Measurements from ENCODE around the gene PPP1R13B. TPM values are rescaled to one million over a fixed set of nuclear protein-coding genes. Genes with fewer than 3 reads are reported as not detected.

PPP1R13B gene
- polyA plus RNA-seq, 3 donors: 28.4 to 30.9 (median 29.4) TPM

GRCh38 chr14:103690332-103690731 is 157.0 kb downstream of the PPP1R13B start:
- DNase-seq (ENCODE audit: low read depth in 3 of 3, low spot score in 2 of 3): no peak

GRCh38 chr14:103688906-103689902 is 158.2 kb downstream of the PPP1R13B start:
- no peak for DNase-seq (ENCODE audit: low read depth in 3 of 3, low spot score in 2 of 3)

GRCh38 chr14:103688441-103688840 is 158.9 kb downstream of the PPP1R13B start:
- DNase-seq (ENCODE audit: low read depth in 3 of 3, low spot score in 2 of 3): no peak

GRCh38 chr14:103687712-103688111 is 159.7 kb downstream of the PPP1R13B start:
- no peak for DNase-seq (ENCODE audit: low read depth in 3 of 3, low spot score in 2 of 3)

- DNase-seq (ENCODE audit: low read depth in 3 of 3, low spot score in 2 of 3): no peak
These were observed 160.4 kb downstream of the PPP1R13B start for GRCh38 chr14:103686831-103687485.

- DNase-seq (ENCODE audit: low read depth in 3 of 3, low spot score in 2 of 3): no peak
These were observed 161.8 kb downstream of the PPP1R13B start for GRCh38 chr14:103685276-103686211.

GRCh38 chr14:103684871-103685270 is 162.5 kb downstream of the PPP1R13B start:
- no peak for DNase-seq (ENCODE audit: low read depth in 3 of 3, low spot score in 2 of 3)

GRCh38 chr14:103684471-103684870 is 162.9 kb downstream of the PPP1R13B start:
- no peak for DNase-seq (ENCODE audit: low read depth in 3 of 3, low spot score in 2 of 3)

Other genes starting within 250 kb of the PPP1R13B start
- 10 to 100 TPM; 81.6 to 89.5 (median 85.6) TPM for gene KLC1, start 218.4 kb downstream of the PPP1R13B start, polyA plus RNA-seq (ENCODE audit: insufficient read length in 3 of 3)
- 10 to 100 TPM; 11.3 to 13.5 (median 12.2) TPM for gene XRCC3, start 132.1 kb downstream of the PPP1R13B start, polyA plus RNA-seq (ENCODE audit: insufficient read length in 3 of 3)
- gene ZFYVE21, start 131.8 kb downstream of the PPP1R13B start, polyA plus RNA-seq (ENCODE audit: insufficient read length in 3 of 3): 10 to 100 TPM; 48.7 to 53.6 (median 49.6) TPM
- 1 to 10 TPM; 2.4 to 3.6 (median 2.7) TPM for gene TDRD9, start 80.9 kb upstream of the PPP1R13B start, polyA plus RNA-seq (ENCODE audit: insufficient read length in 3 of 3)
- gene RD3L, start 95.0 kb upstream of the PPP1R13B start, polyA plus RNA-seq (ENCODE audit: insufficient read length in 3 of 3): under 1 TPM in 1 of 3 donors, not detected in 2; 0.14 TPM
- 10 to 100 TPM in 2 of 3 donors, 1 to 10 TPM in 1; 9.6 to 11.0 (median 10.8) TPM for gene ASPG, start 238.1 kb upstream of the PPP1R13B start, polyA plus RNA-seq (ENCODE audit: insufficient read length in 3 of 3)